SK-N-SH (cell line): ENCODE data around the gene CDS2. TPM values are rescaled to one million over a fixed set of nuclear protein-coding genes. Genes with fewer than 3 reads are reported as not detected.

Experiments used
- CTCF ChIA-PET: fragments of 300-600, 350-600 bp; formaldehyde crosslinking; extraction: SDS; loops from one replicate; lab custom pipeline; 2021; lab: Yijun Ruan, JAX
- POLR2A ChIA-PET: fragments of 350-600 bp; sonication (Branson Sonifier 250); formaldehyde crosslinking; extraction: SDS; loops from one replicate; lab custom pipeline; 2020; ENCODE audit warnings: antibody characterized with exemption, inconsistent platforms; lab: Yijun Ruan, JAX
- DNase-seq: peaks from one replicate; pipeline ENCODE4 v3.0.0; 2012
- H2AFZ ChIP-seq: fragments of 200-600 bp; sonication (generic); 2 replicates; pipeline ENCODE4 v1.8.1; 2016; ENCODE audit warnings: antibody characterized with exemption, mild to moderate bottlenecking, low read depth
- H3F3A ChIP-seq: fragments of 200-600 bp; sonication (generic); replicated peaks from 2 replicates; pipeline ENCODE3; 2016; ENCODE audit warnings: antibody characterized with exemption, mild to moderate bottlenecking; ENCODE audit not compliant: insufficient read depth
- H3K27ac ChIP-seq, 2 experiments: fragments of 200-500 bp in 1 of 2; fragments of 200-600 bp in 1 of 2; sonication (Bioruptor generic) in 1 of 2; sonication (generic), shearing (Covaris generic) in 1 of 2; 2 replicates each; pipeline versions ENCODE4 v1.5.1 to v1.6.1; 2014 to 2016; ENCODE audit warnings: low read depth in 2 of 2, inconsistent platforms in 1 of 2, low read length in 1 of 2, mild to moderate bottlenecking in 1 of 2, mixed read lengths in 1 of 2
- H3K27me3 ChIP-seq: fragments of 200-600 bp; sonication (generic), shearing (Covaris generic); 2 replicates; pipeline ENCODE4 v1.6.1; 2016; ENCODE audit warnings: mixed run types; ENCODE audit not compliant: insufficient read depth
- H3K36me3 ChIP-seq, 2 experiments: fragments of 200-500 bp in 1 of 2; fragments of 200-600 bp in 1 of 2; sonication (Bioruptor generic) in 1 of 2; sonication (generic) in 1 of 2; replicated peaks in 1 of 2; 2 replicates each; pipeline versions ENCODE3 to v1.5.1; 2014 to 2016; ENCODE audit warnings: low read length in 1 of 2, mild to moderate bottlenecking in 1 of 2; ENCODE audit not compliant: insufficient read depth in 2 of 2, control insufficient read depth in 1 of 2
- H3K4me1 ChIP-seq, 2 experiments: fragments of 200-500 bp in 1 of 2; fragments of 200-600 bp in 1 of 2; sonication (Bioruptor generic) in 1 of 2; sonication (generic), shearing (Covaris generic) in 1 of 2; 2 replicates each; pipeline versions ENCODE4 v1.5.1 to v1.6.1; 2014 to 2016; ENCODE audit warnings: low read depth in 1 of 2, low read length in 1 of 2, mixed run types in 1 of 2; ENCODE audit not compliant: insufficient read depth in 2 of 2, control insufficient read depth in 1 of 2
- H3K4me2 ChIP-seq: fragments of 200-600 bp; sonication (generic), shearing (Covaris generic); 2 replicates; pipeline ENCODE4 v1.6.1; 2017; ENCODE audit warnings: mixed run types
- H3K4me3 ChIP-seq, 2 experiments: fragments of 200-500 bp in 1 of 2; fragments of 200-600 bp in 1 of 2; sonication (Bioruptor generic) in 1 of 2; sonication (generic), shearing (Covaris generic) in 1 of 2; 2 replicates each; pipeline versions ENCODE4 v1.5.1 to v1.8.1; 2014 to 2016; ENCODE audit warnings: low read depth in 2 of 2, inconsistent platforms in 1 of 2, low read length in 1 of 2, mild to moderate bottlenecking in 1 of 2, mixed read lengths in 1 of 2, moderate library complexity in 1 of 2
- H3K79me2 ChIP-seq: fragments of 200-600 bp; sonication (generic); 2 replicates; pipeline ENCODE4 v1.8.1; 2017; ENCODE audit warnings: mild to moderate bottlenecking; ENCODE audit not compliant: insufficient read depth
- H3K9ac ChIP-seq: fragments of 200-600 bp; sonication (generic); 2 replicates; pipeline ENCODE4 v1.6.1; 2017; ENCODE audit warnings: mixed run types
- H3K9me2 ChIP-seq: fragments of 200-600 bp; sonication (generic); 2 replicates; pipeline ENCODE4 v1.6.1; 2017; ENCODE audit warnings: mixed run types
- H3K9me3 ChIP-seq: fragments of 200-600 bp; sonication (generic); 2 replicates; pipeline ENCODE4 v1.6.1; 2017; ENCODE audit warnings: mixed run types, mild to moderate bottlenecking, moderate library complexity
- H4K20me1 ChIP-seq: fragments of 200-600 bp; sonication (generic); 2 replicates; pipeline ENCODE4 v1.6.1; 2017; ENCODE audit warnings: mild to moderate bottlenecking, mixed run types; ENCODE audit not compliant: insufficient read depth
- ELF1 ChIP-seq: IDR thresholded peaks from 2 replicates; pipeline ENCODE4 v1.4.0; 2012
- EP300 ChIP-seq, 2 experiments: IDR thresholded peaks; 2 replicates each; pipeline versions ENCODE4 v1.4.0 to v1.6.1; 2012; ENCODE audit warnings: borderline replicate concordance in 1 of 2, low read depth in 1 of 2, low read length in 1 of 2
- FOXJ3 ChIP-seq: sonication (generic); formaldehyde crosslinking; IDR thresholded peaks from 2 replicates; pipeline ENCODE4 v1.5.1; 2020; ENCODE audit warnings: mild to moderate bottlenecking, missing genetic modification reagents
- JUND ChIP-seq: IDR thresholded peaks from 2 replicates; pipeline ENCODE4 v1.4.0; 2012
- NFIC ChIP-seq: IDR thresholded peaks from 2 replicates; pipeline ENCODE4 v1.4.0; 2012; ENCODE audit warnings: borderline replicate concordance
- NRF1 ChIP-seq: IDR thresholded peaks from 2 replicates; pipeline ENCODE4 v1.6.1; 2012; ENCODE audit warnings: low read depth, mild to moderate bottlenecking, low read length
- RCOR1 ChIP-seq: fragments of 150-350 bp; IDR thresholded peaks from 2 replicates; pipeline ENCODE4 v1.6.1; 2017; ENCODE audit warnings: antibody characterized with exemption, low read length
- SIN3A ChIP-seq: IDR thresholded peaks from 2 replicates; pipeline ENCODE4 v1.6.1; 2012; ENCODE audit warnings: low read depth, mild to moderate bottlenecking, low read length, moderate library complexity, borderline replicate concordance
- TEAD4 ChIP-seq: IDR thresholded peaks from 2 replicates; pipeline ENCODE4 v1.4.0; 2012; ENCODE audit warnings: mild to moderate bottlenecking, borderline replicate concordance; ENCODE audit not compliant: insufficient read depth
- WGBS: methylation state at CpG from one replicate; pipeline ENCODE4 v1.1.6; 2017; ENCODE audit warnings: low lambda C conversion rate; 5-methylcytosine and 5-hydroxymethylcytosine counted together
- polyA plus RNA-seq, 3 experiments: library from polyadenylated mRNA; depleted of rRNA; stranded (reverse); fragments of >200 nt; gene quantifications; 2 replicates each; pipeline ENCODE4 v1.2.3, GENCODE V29; 2012
- TF ChIP-seq, protein P1 (sequence below): IDR thresholded peaks from 2 replicates; pipeline ENCODE4 v1.4.0; 2012; ENCODE audit warnings: low read depth, borderline replicate concordance
- TF ChIP-seq, protein P2 (sequence below): IDR thresholded peaks from 2 replicates; pipeline ENCODE4 v1.4.0; 2012; ENCODE audit warnings: low read depth
- TF ChIP-seq, protein P3 (sequence below): fragments of 200-600 bp; sonication (generic); IDR thresholded peaks from 2 replicates; pipeline ENCODE4 v1.6.1; 2017; ENCODE audit warnings: antibody characterized with exemption, mild to moderate bottlenecking, moderate library complexity

The CDS2 gene
- polyA plus RNA-seq, 1 of the 3 experiments (the other 2 are of a cell fraction), result 13.9 TPM

DNA sequence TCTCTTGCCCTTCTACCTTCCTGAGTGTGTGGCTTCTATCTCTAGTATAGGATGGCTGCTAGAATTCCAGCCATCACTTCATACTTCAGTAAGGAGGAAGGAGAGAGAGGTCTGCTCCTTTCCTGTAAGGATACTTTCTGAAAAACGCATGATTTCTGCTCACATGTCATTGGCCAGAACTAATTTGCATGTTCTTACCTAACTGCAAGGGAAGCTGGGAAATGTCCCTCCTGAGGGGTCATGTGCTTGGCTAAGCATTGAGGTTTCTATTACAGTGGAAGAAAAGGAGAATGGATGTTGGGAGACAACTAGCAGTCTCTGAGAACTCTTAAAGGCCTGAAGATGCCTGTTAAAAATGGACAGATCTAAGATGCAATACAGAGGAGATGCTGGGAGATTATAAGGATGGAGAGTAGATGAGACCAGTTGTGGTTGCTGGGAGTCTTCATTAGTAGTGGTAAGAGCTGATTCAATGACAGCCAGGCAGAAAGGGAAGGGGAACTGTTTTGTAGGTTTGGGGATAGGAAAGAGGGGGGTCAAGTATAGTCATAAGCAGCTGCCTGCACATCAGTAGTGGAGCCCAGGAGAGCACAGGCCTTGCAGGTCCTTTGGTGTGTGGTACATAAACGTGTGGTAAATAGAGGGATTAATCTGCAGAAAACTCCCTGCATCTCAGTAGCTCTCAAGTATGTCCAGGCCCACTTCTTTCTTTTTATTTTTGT lies 20.2 kb downstream of the CDS2 start:
- no peaks in the 10 kb centered on the region for H3K27me3 ChIP-seq
- ChIA-PET POLR2A (no interaction called here), CTCF (interaction anchor here (0.9 to 2.1 kb wide), 2 partner anchors 20 to 45 kb away, joined by 3 to 7 read pairs; partner anchors contain the start of gene CDS2)
- no peak overlapping the region for H3K4me3 ChIP-seq
- 94% methylated on average over 2 of the region's 2 CpGs for WGBS
- no peaks in the 10 kb centered on the region for H3F3A ChIP-seq
- H3K27ac ChIP-seq, result no peak overlapping the region
- 0 out of 2 replicates have a peak, but pooled peaks cover 7% of the 10 kb centered on the region for H4K20me1 ChIP-seq
- H3K36me3 ChIP-seq, result peaks cover 0 to 9% of the 10 kb centered on the region in 2 experiments
- H2AFZ ChIP-seq, result no peak overlapping the region
- no peak overlapping the region for H3K9ac ChIP-seq
- no peaks in the 10 kb centered on the region for H3K9me3 ChIP-seq
- H3K9me2 ChIP-seq, result no peaks in the 10 kb centered on the region
- no peak for DNase-seq
- no peak overlapping the region for H3K4me2 ChIP-seq
- H3K79me2 ChIP-seq, result peaks cover 73% of the 10 kb centered on the region
- H3K4me1 ChIP-seq, result no peaks in the 10 kb centered on the region; a peak in 1 of 4 replicates
- TF ChIP-seq NFIC (no peak), TEAD4 (no peak), FOXJ3 (CRISPR knock-in tag) (no peak), JUND (no peak), ELF1 (no peak), NRF1 (no peak), RCOR1 (no peak)
- TF ChIP-seq, protein P1, sequence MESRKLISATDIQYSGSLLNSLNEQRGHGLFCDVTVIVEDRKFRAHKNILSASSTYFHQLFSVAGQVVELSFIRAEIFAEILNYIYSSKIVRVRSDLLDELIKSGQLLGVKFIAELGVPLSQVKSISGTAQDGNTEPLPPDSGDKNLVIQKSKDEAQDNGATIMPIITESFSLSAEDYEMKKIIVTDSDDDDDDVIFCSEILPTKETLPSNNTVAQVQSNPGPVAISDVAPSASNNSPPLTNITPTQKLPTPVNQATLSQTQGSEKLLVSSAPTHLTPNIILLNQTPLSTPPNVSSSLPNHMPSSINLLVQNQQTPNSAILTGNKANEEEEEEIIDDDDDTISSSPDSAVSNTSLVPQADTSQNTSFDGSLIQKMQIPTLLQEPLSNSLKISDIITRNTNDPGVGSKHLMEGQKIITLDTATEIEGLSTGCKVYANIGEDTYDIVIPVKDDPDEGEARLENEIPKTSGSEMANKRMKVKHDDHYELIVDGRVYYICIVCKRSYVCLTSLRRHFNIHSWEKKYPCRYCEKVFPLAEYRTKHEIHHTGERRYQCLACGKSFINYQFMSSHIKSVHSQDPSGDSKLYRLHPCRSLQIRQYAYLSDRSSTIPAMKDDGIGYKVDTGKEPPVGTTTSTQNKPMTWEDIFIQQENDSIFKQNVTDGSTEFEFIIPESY, result no peak
- TF ChIP-seq, protein P2, sequence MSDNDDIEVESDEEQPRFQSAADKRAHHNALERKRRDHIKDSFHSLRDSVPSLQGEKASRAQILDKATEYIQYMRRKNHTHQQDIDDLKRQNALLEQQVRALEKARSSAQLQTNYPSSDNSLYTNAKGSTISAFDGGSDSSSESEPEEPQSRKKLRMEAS, result no peak

DNA sequence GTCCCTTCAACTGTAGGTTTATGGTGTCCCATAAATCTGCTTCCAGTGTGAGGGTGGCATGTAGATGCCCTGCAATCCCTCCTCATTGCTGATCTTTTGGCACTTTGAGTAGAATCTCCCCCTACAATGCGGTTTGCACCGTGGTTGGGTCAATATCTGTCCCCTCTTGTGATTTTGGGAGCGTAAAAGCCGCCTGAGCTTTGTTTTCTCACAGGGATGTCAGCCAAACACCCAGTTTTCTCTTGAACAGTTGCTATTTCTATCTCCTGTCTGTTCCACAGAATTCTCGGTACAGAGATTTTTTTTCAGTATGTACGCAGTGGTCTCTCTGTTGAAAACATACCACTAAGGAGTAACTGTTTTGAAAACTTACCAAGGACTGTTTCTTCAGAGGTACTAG lies 21.8 kb downstream of the CDS2 start:
- no peaks in the 10 kb centered on the region; a peak in 1 of 4 replicates for H3K4me1 ChIP-seq
- H3K27ac ChIP-seq, result no peak overlapping the region
- no peaks in the 10 kb centered on the region for H3K9me3 ChIP-seq
- ChIA-PET CTCF (interaction anchor here (1.0 to 1.2 kb wide), 2 partner anchors 22 to 56 kb away, joined by 3 read pairs; partner anchors contain the start of gene CDS2), POLR2A (no interaction called here)
- 0 out of 2 replicates have a peak, but pooled peaks cover 9% of the 10 kb centered on the region for H4K20me1 ChIP-seq
- H3K9ac ChIP-seq, result no peak overlapping the region
- H3K4me3 ChIP-seq, result no peak overlapping the region
- TF ChIP-seq, protein P3, sequence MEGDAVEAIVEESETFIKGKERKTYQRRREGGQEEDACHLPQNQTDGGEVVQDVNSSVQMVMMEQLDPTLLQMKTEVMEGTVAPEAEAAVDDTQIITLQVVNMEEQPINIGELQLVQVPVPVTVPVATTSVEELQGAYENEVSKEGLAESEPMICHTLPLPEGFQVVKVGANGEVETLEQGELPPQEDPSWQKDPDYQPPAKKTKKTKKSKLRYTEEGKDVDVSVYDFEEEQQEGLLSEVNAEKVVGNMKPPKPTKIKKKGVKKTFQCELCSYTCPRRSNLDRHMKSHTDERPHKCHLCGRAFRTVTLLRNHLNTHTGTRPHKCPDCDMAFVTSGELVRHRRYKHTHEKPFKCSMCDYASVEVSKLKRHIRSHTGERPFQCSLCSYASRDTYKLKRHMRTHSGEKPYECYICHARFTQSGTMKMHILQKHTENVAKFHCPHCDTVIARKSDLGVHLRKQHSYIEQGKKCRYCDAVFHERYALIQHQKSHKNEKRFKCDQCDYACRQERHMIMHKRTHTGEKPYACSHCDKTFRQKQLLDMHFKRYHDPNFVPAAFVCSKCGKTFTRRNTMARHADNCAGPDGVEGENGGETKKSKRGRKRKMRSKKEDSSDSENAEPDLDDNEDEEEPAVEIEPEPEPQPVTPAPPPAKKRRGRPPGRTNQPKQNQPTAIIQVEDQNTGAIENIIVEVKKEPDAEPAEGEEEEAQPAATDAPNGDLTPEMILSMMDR, result no peak
- TF ChIP-seq SIN3A (no peak), EP300 (IDR thresholded peaks at IDR 0.05; ENCODE audit: borderline replicate concordance in 1 of 2, low read depth in 1 of 2, low read length in 1 of 2) (no peak)
- no peaks in the 10 kb centered on the region for H3K9me2 ChIP-seq
- H3K27me3 ChIP-seq, result no peaks in the 10 kb centered on the region
- peaks cover 0 to 6% of the 10 kb centered on the region in 2 experiments for H3K36me3 ChIP-seq
- DNase-seq, result no peak
- 95% methylated on average over 6 of the region's 6 CpGs for WGBS
- no peaks in the 10 kb centered on the region for H3F3A ChIP-seq
- no peak overlapping the region for H2AFZ ChIP-seq
- peaks cover 68% of the 10 kb centered on the region for H3K79me2 ChIP-seq
- H3K4me2 ChIP-seq, result no peak overlapping the region
